ENCODE results near the gene CDYL. TPM values are rescaled to one million over a fixed set of nuclear protein-coding genes. Genes with fewer than 3 reads are reported as not detected.

Gene CDYL
- total RNA-seq, 4 donors from 2014 or later: 27.7 to 37.0 (median 33.1) TPM

- no peak for TF ChIP-seq CTCF (IDR thresholded peaks at IDR 0.05; ENCODE audit: low read depth)
Measured at GRCh38 chr6:4790158-4790899, 14.1 kb downstream of the CDYL start.

GRCh38 chr6:4794140-4794707 is 18.0 kb downstream of the CDYL start:
- no peak for TF ChIP-seq CTCF (IDR thresholded peaks at IDR 0.05; ENCODE audit: low read depth)

GRCh38 chr6:4797587-4797986 is 21.4 kb downstream of the CDYL start:
- TF ChIP-seq CTCF (IDR thresholded peaks at IDR 0.05; ENCODE audit: low read depth): no peak

- TF ChIP-seq CTCF (IDR thresholded peaks at IDR 0.05; ENCODE audit: low read depth): no peak
Measured at GRCh38 chr6:4799912-4800311, 23.7 kb downstream of the CDYL start.

GRCh38 chr6:4800662-4801061 is 24.5 kb downstream of the CDYL start:
- no peak for TF ChIP-seq CTCF (IDR thresholded peaks at IDR 0.05; ENCODE audit: low read depth)

- TF ChIP-seq CTCF (IDR thresholded peaks at IDR 0.05; ENCODE audit: low read depth): no peak
Measured at GRCh38 chr6:4801491-4802110, 25.4 kb downstream of the CDYL start.

- TF ChIP-seq CTCF (IDR thresholded peaks at IDR 0.05; ENCODE audit: low read depth): no peak
Measured at GRCh38 chr6:4802312-4802935, 26.2 kb downstream of the CDYL start.

Data from subcutaneous adipose tissue (tissue), 4 donors.